ENCODE measurements around the gene RNASE8. TPM values are rescaled to one million over a fixed set of nuclear protein-coding genes. Genes with fewer than 3 reads are reported as not detected.

Gene RNASE8
- total and polyA plus RNA-seq, 9 donors, result not detected

DNA sequence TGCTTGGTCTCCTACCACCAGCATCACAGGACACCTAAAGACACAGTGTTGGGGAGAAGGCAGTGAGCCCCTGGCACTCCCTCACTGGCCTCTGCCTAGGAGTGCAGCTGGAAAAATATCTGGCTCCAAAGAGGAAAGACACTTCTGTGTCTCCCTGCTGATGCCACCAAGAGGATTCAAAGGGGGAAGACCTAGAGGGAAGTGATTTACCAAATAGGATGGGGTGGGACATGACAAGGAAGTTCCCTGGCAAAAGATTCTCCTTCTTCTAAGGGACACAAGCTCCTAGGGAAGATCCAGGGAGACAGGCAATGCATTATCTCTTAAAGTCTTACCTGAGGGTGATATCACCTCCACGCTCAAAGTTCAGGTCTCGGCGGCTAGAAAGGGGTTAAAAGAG, 38.8 kb upstream of the RNASE8 start:
- no peak overlapping the region for H3K4me3 ChIP-seq
- no peak for TF ChIP-seq EP300 (IDR thresholded peaks at IDR 0.05)
- TF ChIP-seq CTCF (IDR thresholded peaks at IDR 0.05), result no peak
- no peak for TF ChIP-seq POLR2A (IDR thresholded peaks at IDR 0.05)
- peaks cover 7% of the 10 kb centered on the region for H3K4me1 ChIP-seq (ENCODE audit: insufficient read depth)
- H3K9me3 ChIP-seq, result no peaks in the 10 kb centered on the region
- WGBS, 3 donors, result 76 to 90% (median 85%) methylated on average over 3 of the region's 3 CpGs
- H3K27ac ChIP-seq, result no peak overlapping the region
- H3K36me3 ChIP-seq, result no peaks in the 10 kb centered on the region
- DNase-seq, result no peak
- intact Hi-C loops (cut with DNase I), result loop anchor here in 2 of 4 donors (5.0 to 10.0 kb wide), 2 partner anchors 74 to 86 kb away; partner anchors contain the start of gene TMEM253 (in 1 of the 2)
- H3K27me3 ChIP-seq, result no peaks in the 10 kb centered on the region

GRCh38 chr14:21019366-21019765, 38.3 kb upstream of the RNASE8 start:
- WGBS, 3 donors, result 44 to 67% (median 48%) methylated on average over 1 of the region's 1 CpG
- Histone ChIP-seq H3K36me3 (no peaks in the 10 kb centered on the region), H3K4me3 (no peak overlapping the region), H3K4me1 (ENCODE audit: insufficient read depth) (peaks cover 7% of the 10 kb centered on the region), H3K27ac (no peak overlapping the region), H3K9me3 (no peaks in the 10 kb centered on the region), H3K27me3 (no peaks in the 10 kb centered on the region)
- intact Hi-C loops (cut with DNase I), result loop anchor here in 2 of 4 donors (5.0 to 10.0 kb wide), 2 partner anchors 73 to 85 kb away; partner anchors contain the start of gene TMEM253 (in 1 of the 2)
- TF ChIP-seq CTCF (IDR thresholded peaks at IDR 0.05), result no peak
- no peak for TF ChIP-seq EP300 (IDR thresholded peaks at IDR 0.05)
- no peak for TF ChIP-seq POLR2A (IDR thresholded peaks at IDR 0.05)
- no peak for DNase-seq

DNA sequence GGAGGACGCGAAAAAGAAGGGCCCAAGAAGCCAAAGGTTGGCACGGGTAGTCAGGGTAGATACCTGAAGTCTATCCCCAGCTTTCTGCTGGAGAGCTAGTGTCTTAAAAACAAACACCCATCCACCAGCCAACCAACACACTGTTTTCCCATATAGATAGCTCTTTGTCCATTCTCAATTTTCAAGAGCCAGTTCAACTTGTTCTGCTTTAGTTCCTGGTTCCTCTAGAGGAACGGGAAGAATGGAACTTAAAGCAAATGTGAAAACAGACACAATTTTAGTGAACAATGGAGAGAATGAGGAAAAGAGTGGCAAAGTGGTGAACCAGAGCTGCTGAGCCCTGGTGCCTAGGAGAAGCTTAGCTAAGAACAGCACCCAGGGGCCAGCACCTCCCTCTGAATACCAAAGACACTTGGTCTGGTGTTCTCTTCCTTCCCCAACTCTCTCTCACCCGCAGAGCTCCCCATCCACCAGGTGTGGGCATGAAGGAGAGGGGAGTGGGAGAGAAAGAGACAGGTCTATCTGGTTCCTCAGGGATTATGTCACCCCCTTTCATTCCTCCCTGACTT, 36.6 kb upstream of the RNASE8 start:
- Histone ChIP-seq H3K4me1 (ENCODE audit: insufficient read depth) (peaks cover 2% of the 10 kb centered on the region), H3K27ac (no peak overlapping the region), H3K9me3 (no peaks in the 10 kb centered on the region), H3K36me3 (no peaks in the 10 kb centered on the region), H3K4me3 (no peak overlapping the region), H3K27me3 (no peaks in the 10 kb centered on the region)
- intact Hi-C loops (cut with DNase I), result loop anchor here in 3 of 4 donors (5.0 to 10.0 kb wide), 3 partner anchors 46 to 336 kb away; partner anchors contain the start of genes ANG (in 1 of the 3) and RNASE4 (in 1 of the 3)
- TF ChIP-seq EP300 (IDR thresholded peaks at IDR 0.05) (no peak), CTCF (IDR thresholded peaks at IDR 0.05) (no peak), POLR2A (IDR thresholded peaks at IDR 0.05) (no peak)
- WGBS, 3 donors, result 76 to 83% (median 79%) methylated on average over 5 of the region's 5 CpGs
- DNase-seq, result no peak

DNA sequence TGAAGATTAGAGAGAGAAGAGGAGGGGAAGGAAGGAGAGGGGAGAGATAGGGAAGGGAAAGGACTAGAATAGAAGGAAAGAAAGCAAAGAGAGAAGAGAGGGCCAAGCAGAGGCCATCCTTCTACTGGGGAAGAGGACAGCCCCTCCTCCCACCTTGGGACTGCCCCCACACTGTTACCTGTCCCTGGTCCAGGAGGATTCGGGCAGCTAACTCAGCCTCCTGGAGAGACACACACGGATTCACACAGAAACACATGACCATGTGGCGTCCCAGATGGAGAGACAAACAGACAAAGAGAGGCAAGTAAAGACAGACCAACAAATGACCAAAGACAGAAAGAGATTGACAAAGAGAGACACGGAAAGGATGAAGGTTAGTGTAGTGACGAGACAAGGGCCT, 34.9 kb upstream of the RNASE8 start:
- Histone ChIP-seq H3K4me3 (peak overlapping the region; percentile 93), H3K36me3 (no peaks in the 10 kb centered on the region), H3K9me3 (no peaks in the 10 kb centered on the region), H3K4me1 (ENCODE audit: insufficient read depth) (peaks cover 9% of the 10 kb centered on the region), H3K27ac (peak overlapping the region in 1 of 2 donors; percentile 90), H3K27me3 (no peaks in the 10 kb centered on the region)
- no peak for DNase-seq
- WGBS, 3 donors, result 64 to 66% (median 64%) methylated on average over 5 of the region's 5 CpGs
- TF ChIP-seq CTCF (IDR thresholded peaks at IDR 0.05), result no peak
- TF ChIP-seq POLR2A (IDR thresholded peaks at IDR 0.05), result no peak
- TF ChIP-seq EP300 (IDR thresholded peaks at IDR 0.05), result no peak
- intact Hi-C loops (cut with DNase I), result loop anchor here in 3 of 4 donors (2.0 to 10.0 kb wide), 4 partner anchors 16 to 338 kb away; partner anchors contain the start of genes ANG (in 1 of the 3) and RNASE4 (in 1 of the 3)
